Liver (tissue), 3 donors: ENCODE measurements around the gene B3GNT9.

Experiments used
- EGR1 ChIP-seq, 2 donors: IDR thresholded peaks; 2 replicates each; pipeline ENCODE4 v1.6.1; 2016 to 2018; ENCODE audit warnings: antibody characterized with exemption in 2 of 2, low read depth in 2 of 2
- FOXA1 ChIP-seq: IDR thresholded peaks from 2 replicates; pipeline ENCODE4 v1.6.1; 2016; ENCODE audit warnings: antibody characterized with exemption
- GABPA ChIP-seq, 2 donors: IDR thresholded peaks in 1 of 2; conservative IDR thresholded peaks in 1 of 2; 2 replicates each; pipeline ENCODE4 v1.6.1; 2016; ENCODE audit warnings: antibody characterized with exemption in 2 of 2, mild to moderate bottlenecking in 1 of 2, moderate library complexity in 1 of 2
- JUND ChIP-seq, 2 donors: IDR thresholded peaks; 2 replicates each; pipeline ENCODE4 v1.6.1; 2016; ENCODE audit warnings: antibody characterized with exemption in 2 of 2
- NR2F2 ChIP-seq: IDR thresholded peaks from 2 replicates; pipeline ENCODE4 v1.6.1; 2016; ENCODE audit warnings: antibody characterized with exemption
- RAD21 ChIP-seq, 2 donors: IDR thresholded peaks; 2 replicates each; pipeline ENCODE4 v1.6.1; 2016; ENCODE audit warnings: antibody characterized with exemption in 2 of 2, mild to moderate bottlenecking in 2 of 2
- RXRA ChIP-seq, 2 donors: IDR thresholded peaks; 2 replicates each; pipeline ENCODE4 v1.6.1; 2017 to 2018; ENCODE audit warnings: antibody characterized with exemption in 2 of 2, mild to moderate bottlenecking in 1 of 2
- TAF1 ChIP-seq: conservative IDR thresholded peaks from 2 replicates; pipeline ENCODE4 v1.6.1; 2016; ENCODE audit warnings: antibody characterized with exemption, mild to moderate bottlenecking
- YY1 ChIP-seq: IDR thresholded peaks from 2 replicates; pipeline ENCODE4 v1.6.1; 2016; ENCODE audit warnings: antibody characterized with exemption, mild to moderate bottlenecking
- TF ChIP-seq, protein P1 (sequence below): fragments of 150-350 bp; IDR thresholded peaks from 2 replicates; pipeline ENCODE4 v1.5.1; 2017; ENCODE audit warnings: improper control_type of control experiment, low read depth, low read length; ENCODE audit not compliant: missing input control
- TF ChIP-seq, protein P2 (sequence below): IDR thresholded peaks from 2 replicates; pipeline ENCODE4 v1.6.1; 2016; ENCODE audit warnings: antibody characterized with exemption
- TF ChIP-seq, protein P3 (sequence below): IDR thresholded peaks from 2 replicates; pipeline ENCODE4 v1.6.1; 2016; ENCODE audit warnings: antibody characterized with exemption, mild to moderate bottlenecking
- TF ChIP-seq, protein P4 (sequence below): IDR thresholded peaks from 2 replicates; pipeline ENCODE4 v1.6.1; 2016; ENCODE audit warnings: antibody characterized with exemption
- donor health status: healthy.
- donor health status: healthy.

DNA sequence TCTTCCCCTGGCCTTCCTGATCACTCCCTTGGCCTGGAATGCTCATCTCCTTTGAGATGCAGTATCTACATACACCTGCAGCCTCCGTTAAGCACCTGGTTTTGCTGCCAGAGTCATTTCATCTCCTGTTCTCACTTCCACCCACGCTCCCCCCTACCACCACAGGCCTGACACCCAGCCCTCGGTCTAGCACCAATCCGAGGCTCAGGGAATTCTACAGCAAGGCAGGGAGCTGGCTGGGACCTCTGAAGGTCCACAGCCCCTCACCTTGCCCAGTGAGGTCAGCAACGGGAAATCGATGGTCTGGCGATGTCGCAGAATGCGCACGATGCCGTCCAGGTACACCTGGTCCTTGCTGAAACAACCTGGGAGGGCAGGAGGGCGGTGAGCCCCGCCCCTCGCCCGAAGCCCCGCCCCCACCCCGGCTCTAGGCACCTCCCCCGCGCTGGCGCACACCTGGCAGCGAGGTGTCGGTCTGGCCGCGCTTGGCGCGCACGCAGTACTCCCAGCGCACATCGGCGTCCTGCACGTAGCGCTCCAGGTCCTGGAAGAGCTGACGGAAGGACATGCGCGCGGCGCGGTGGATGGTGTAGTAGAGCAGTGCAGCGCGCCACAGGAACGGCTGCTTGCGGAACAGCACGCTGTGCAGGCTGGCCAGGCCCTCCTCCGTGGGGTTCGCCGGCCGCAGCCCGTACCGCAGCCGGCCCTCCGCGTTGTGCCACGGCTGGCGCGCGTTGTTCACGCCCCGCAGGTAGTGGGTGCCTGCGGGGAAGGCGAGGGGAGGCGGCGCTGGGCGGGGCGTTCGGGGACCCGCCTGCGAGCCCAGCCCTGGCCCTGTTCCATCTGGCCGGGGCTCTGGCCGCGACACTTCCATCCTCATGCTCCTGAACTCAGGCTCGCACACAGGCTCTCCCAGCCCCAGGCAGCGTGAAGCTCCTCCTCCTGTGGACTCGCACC is 27.2 kb upstream of the B3GNT9 start:
- TF ChIP-seq, protein P1, sequence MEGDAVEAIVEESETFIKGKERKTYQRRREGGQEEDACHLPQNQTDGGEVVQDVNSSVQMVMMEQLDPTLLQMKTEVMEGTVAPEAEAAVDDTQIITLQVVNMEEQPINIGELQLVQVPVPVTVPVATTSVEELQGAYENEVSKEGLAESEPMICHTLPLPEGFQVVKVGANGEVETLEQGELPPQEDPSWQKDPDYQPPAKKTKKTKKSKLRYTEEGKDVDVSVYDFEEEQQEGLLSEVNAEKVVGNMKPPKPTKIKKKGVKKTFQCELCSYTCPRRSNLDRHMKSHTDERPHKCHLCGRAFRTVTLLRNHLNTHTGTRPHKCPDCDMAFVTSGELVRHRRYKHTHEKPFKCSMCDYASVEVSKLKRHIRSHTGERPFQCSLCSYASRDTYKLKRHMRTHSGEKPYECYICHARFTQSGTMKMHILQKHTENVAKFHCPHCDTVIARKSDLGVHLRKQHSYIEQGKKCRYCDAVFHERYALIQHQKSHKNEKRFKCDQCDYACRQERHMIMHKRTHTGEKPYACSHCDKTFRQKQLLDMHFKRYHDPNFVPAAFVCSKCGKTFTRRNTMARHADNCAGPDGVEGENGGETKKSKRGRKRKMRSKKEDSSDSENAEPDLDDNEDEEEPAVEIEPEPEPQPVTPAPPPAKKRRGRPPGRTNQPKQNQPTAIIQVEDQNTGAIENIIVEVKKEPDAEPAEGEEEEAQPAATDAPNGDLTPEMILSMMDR: no peak
- TF ChIP-seq, protein P2, sequence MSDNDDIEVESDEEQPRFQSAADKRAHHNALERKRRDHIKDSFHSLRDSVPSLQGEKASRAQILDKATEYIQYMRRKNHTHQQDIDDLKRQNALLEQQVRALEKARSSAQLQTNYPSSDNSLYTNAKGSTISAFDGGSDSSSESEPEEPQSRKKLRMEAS: no peak
- TF ChIP-seq, protein P3, sequence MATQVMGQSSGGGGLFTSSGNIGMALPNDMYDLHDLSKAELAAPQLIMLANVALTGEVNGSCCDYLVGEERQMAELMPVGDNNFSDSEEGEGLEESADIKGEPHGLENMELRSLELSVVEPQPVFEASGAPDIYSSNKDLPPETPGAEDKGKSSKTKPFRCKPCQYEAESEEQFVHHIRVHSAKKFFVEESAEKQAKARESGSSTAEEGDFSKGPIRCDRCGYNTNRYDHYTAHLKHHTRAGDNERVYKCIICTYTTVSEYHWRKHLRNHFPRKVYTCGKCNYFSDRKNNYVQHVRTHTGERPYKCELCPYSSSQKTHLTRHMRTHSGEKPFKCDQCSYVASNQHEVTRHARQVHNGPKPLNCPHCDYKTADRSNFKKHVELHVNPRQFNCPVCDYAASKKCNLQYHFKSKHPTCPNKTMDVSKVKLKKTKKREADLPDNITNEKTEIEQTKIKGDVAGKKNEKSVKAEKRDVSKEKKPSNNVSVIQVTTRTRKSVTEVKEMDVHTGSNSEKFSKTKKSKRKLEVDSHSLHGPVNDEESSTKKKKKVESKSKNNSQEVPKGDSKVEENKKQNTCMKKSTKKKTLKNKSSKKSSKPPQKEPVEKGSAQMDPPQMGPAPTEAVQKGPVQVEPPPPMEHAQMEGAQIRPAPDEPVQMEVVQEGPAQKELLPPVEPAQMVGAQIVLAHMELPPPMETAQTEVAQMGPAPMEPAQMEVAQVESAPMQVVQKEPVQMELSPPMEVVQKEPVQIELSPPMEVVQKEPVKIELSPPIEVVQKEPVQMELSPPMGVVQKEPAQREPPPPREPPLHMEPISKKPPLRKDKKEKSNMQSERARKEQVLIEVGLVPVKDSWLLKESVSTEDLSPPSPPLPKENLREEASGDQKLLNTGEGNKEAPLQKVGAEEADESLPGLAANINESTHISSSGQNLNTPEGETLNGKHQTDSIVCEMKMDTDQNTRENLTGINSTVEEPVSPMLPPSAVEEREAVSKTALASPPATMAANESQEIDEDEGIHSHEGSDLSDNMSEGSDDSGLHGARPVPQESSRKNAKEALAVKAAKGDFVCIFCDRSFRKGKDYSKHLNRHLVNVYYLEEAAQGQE: no peak
- no peak for TF ChIP-seq GABPA (IDR thresholded peaks at IDR 0.05 in 1 of 2, conservative IDR thresholded peaks at IDR 0.05 in 1 of 2)
- no peak for TF ChIP-seq YY1
- no peak for TF ChIP-seq FOXA1
- no peak for TF ChIP-seq TAF1
- no peak for TF ChIP-seq RXRA (IDR thresholded peaks at IDR 0.05)
- TF ChIP-seq EGR1 (IDR thresholded peaks at IDR 0.05; ENCODE audit: low read depth in 2 of 2): no peak
- no peak for TF ChIP-seq NR2F2
- no peak for TF ChIP-seq JUND (IDR thresholded peaks at IDR 0.05)
- TF ChIP-seq, protein P4, sequence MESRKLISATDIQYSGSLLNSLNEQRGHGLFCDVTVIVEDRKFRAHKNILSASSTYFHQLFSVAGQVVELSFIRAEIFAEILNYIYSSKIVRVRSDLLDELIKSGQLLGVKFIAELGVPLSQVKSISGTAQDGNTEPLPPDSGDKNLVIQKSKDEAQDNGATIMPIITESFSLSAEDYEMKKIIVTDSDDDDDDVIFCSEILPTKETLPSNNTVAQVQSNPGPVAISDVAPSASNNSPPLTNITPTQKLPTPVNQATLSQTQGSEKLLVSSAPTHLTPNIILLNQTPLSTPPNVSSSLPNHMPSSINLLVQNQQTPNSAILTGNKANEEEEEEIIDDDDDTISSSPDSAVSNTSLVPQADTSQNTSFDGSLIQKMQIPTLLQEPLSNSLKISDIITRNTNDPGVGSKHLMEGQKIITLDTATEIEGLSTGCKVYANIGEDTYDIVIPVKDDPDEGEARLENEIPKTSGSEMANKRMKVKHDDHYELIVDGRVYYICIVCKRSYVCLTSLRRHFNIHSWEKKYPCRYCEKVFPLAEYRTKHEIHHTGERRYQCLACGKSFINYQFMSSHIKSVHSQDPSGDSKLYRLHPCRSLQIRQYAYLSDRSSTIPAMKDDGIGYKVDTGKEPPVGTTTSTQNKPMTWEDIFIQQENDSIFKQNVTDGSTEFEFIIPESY: no peak
- no peak for TF ChIP-seq RAD21 (IDR thresholded peaks at IDR 0.05)
